ENCODE measurements around the gene PTPRD. TPM values are rescaled to one million over a fixed set of nuclear protein-coding genes. Genes with fewer than 3 reads are reported as not detected.

The PTPRD gene
- total RNA-seq, 1 experiment from 2014 or later, result 32.5 TPM

DNA sequence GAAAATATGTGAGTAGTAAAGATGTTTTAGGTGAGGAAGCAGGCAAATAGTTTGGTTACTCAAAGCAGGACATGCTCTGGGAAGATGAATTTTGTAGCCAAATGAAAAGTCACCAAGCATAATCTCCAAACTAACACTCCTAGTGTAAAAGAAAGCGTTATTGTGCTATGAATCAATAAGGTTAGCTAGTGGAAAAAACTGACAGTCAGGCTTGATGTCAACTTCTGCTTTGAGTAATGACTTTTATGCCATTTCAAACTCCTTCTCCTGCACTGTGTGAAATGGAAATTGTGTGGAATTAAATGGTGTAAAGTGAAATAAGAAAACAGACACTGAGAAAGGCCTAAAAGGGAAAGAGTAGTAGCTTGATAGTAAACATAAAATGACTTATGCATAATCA is 2176.0 kb downstream of the PTPRD start:
- H4K91ac ChIP-seq (ENCODE audit: insufficient read length, low read depth, low read length), result no peak overlapping the region
- Mint-ChIP-seq H3K4me3 (no peak overlapping the region), H3K4me1 (peaks cover 12 to 14% of the 10 kb centered on the region in 2 experiments), H3K27ac (no peak overlapping the region), H3K36me3 (ENCODE audit: insufficient read depth in 1 of 3, low read depth in 3 of 3) (no peaks in the 10 kb centered on the region), H3K27me3 (ENCODE audit: low read depth) (no peaks in the 10 kb centered on the region), H3K9me3 (no peaks in the 10 kb centered on the region; a peak in 1 of 5 replicates)
- H2AK5ac ChIP-seq (ENCODE audit: insufficient read length, low read length), result no peak overlapping the region
- H3T11ph ChIP-seq (ENCODE audit: low read length), result no peak overlapping the region
- H3K23me2 ChIP-seq (ENCODE audit: insufficient read length, low read depth, low read length, poor library complexity, severe bottlenecking), result no peaks in the 10 kb centered on the region
- no peak for DNase-seq
- H2BK120ac ChIP-seq (ENCODE audit: low read depth, low read length, poor library complexity, severe bottlenecking), result no peak overlapping the region
- H3K56ac ChIP-seq (ENCODE audit: insufficient read length, low read depth, low read length), result no peak overlapping the region
- no peaks in the 10 kb centered on the region for H3K27me3 ChIP-seq (ENCODE audit: insufficient read depth, low read length)
- H4K8ac ChIP-seq (replicated peaks; ENCODE audit: insufficient read length, low read depth, low read length), result no peak overlapping the region
- H2BK12ac ChIP-seq (ENCODE audit: insufficient read length, low read depth, low read length), result no peak overlapping the region
- H3K79me2 ChIP-seq (ENCODE audit: insufficient read depth, low read length), result no peaks in the 10 kb centered on the region
- H3K9ac ChIP-seq (ENCODE audit: extremely low read depth, insufficient read length, low read length), result no peak overlapping the region
- H4K5ac ChIP-seq (ENCODE audit: insufficient read length, low read depth, low read length), result no peak overlapping the region
- TF ChIP-seq, protein P1, sequence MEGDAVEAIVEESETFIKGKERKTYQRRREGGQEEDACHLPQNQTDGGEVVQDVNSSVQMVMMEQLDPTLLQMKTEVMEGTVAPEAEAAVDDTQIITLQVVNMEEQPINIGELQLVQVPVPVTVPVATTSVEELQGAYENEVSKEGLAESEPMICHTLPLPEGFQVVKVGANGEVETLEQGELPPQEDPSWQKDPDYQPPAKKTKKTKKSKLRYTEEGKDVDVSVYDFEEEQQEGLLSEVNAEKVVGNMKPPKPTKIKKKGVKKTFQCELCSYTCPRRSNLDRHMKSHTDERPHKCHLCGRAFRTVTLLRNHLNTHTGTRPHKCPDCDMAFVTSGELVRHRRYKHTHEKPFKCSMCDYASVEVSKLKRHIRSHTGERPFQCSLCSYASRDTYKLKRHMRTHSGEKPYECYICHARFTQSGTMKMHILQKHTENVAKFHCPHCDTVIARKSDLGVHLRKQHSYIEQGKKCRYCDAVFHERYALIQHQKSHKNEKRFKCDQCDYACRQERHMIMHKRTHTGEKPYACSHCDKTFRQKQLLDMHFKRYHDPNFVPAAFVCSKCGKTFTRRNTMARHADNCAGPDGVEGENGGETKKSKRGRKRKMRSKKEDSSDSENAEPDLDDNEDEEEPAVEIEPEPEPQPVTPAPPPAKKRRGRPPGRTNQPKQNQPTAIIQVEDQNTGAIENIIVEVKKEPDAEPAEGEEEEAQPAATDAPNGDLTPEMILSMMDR (conservative IDR thresholded peaks at IDR 0.05), result no peak
- no peaks in the 10 kb centered on the region for H3K9me3 ChIP-seq (ENCODE audit: control insufficient read depth, low read depth, low read length)
- H3K14ac ChIP-seq (ENCODE audit: insufficient read depth, low read length), result no peak overlapping the region
- no CpG with 5 or more reads among the region's 1 CpG for WGBS (ENCODE audit: extremely low coverage, insufficient read length, low lambda C conversion rate)
- no peaks in the 10 kb centered on the region; the same call in 1 of the 2 replicates for H3K4me1 ChIP-seq (ENCODE audit: insufficient read depth, low read length)
- H2BK15ac ChIP-seq (ENCODE audit: low read depth, low read length), result no peak overlapping the region
- H2BK5ac ChIP-seq (ENCODE audit: insufficient read length, low read length), result no peak overlapping the region
- H3K18ac ChIP-seq (ENCODE audit: insufficient read length, low read depth, low read length), result no peak overlapping the region
- no peak overlapping the region for H3K4ac ChIP-seq (ENCODE audit: low read depth, low read length)
- H3K79me1 ChIP-seq (ENCODE audit: insufficient read depth, low read depth, low read length, poor library complexity, severe bottlenecking), result no peaks in the 10 kb centered on the region
- no peak overlapping the region for H2AFZ ChIP-seq (ENCODE audit: low read length)
- no peak overlapping the region for H3K4me2 ChIP-seq (ENCODE audit: insufficient read depth, insufficient read length, low read length)
- no peak overlapping the region for H3K27ac ChIP-seq (ENCODE audit: insufficient read length, low read depth, low read length)
- H2BK20ac ChIP-seq (ENCODE audit: low read depth, low read length, poor library complexity, severe bottlenecking), result no peak overlapping the region
- H3K23ac ChIP-seq (ENCODE audit: insufficient read length, low read depth, low read length), result no peak overlapping the region
- no peaks in the 10 kb centered on the region for H4K20me1 ChIP-seq (ENCODE audit: control insufficient read depth, insufficient read depth, insufficient read length)

All from H9 (cell line).